Testis (tissue), 2 donors: Measurements from ENCODE around the gene CDK5.

Source experiments
- POLR2A ChIP-seq: fragments of 450-650 bp; IDR thresholded peaks from one replicate; pipeline ENCODE4 v1.6.1; 2017; ENCODE audit warnings: antibody characterized with exemption, mild to moderate bottlenecking, moderate library complexity
- TF ChIP-seq, protein P1 (sequence below), 3 experiments: fragments of 450-650 bp in 2 of 3; fragments of 200-600 bp in 1 of 3; sonication (generic) in 1 of 3; IDR thresholded peaks; one replicate each; pipeline ENCODE4 v1.5.1; 2016 to 2019; ENCODE audit warnings: antibody characterized with exemption in 3 of 3, mild to moderate bottlenecking in 2 of 3, moderate library complexity in 1 of 3

- TF ChIP-seq, protein P1, sequence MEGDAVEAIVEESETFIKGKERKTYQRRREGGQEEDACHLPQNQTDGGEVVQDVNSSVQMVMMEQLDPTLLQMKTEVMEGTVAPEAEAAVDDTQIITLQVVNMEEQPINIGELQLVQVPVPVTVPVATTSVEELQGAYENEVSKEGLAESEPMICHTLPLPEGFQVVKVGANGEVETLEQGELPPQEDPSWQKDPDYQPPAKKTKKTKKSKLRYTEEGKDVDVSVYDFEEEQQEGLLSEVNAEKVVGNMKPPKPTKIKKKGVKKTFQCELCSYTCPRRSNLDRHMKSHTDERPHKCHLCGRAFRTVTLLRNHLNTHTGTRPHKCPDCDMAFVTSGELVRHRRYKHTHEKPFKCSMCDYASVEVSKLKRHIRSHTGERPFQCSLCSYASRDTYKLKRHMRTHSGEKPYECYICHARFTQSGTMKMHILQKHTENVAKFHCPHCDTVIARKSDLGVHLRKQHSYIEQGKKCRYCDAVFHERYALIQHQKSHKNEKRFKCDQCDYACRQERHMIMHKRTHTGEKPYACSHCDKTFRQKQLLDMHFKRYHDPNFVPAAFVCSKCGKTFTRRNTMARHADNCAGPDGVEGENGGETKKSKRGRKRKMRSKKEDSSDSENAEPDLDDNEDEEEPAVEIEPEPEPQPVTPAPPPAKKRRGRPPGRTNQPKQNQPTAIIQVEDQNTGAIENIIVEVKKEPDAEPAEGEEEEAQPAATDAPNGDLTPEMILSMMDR (IDR thresholded peaks at IDR 0.05): no peak
- no peak for TF ChIP-seq POLR2A
Observed at GRCh38 chr7:151058781-151059366, 1.2 kb upstream of the CDK5 start.
